ENCODE data around the gene TMEM135. TPM values are rescaled to one million over a fixed set of nuclear protein-coding genes. Genes with fewer than 3 reads are reported as not detected.

TMEM135 gene
- total RNA-seq = 13.1 and 13.2 TPM in 2 replicates

GRCh38 chr11:87037450-87038234, at the start of gene TMEM135:
TSS of gene TMEM135 (plus strand) at chr11:87037934. CDS start at chr11:87038046, 112 bp downstream.

Other genes with a start within 250 kb of the TMEM135 start
- gene PRSS23, start 237.4 kb upstream of the TMEM135 start, total RNA-seq = 88.8 and 92.9 TPM in 2 replicates
- 2.4 and 11.0 TPM in 2 replicates for gene FZD4, start 82.5 kb upstream of the TMEM135 start, total RNA-seq